HG02642 (cell line): ENCODE measurements around the gene KCNQ5.

Experiments used
- ATAC-seq: cut with Tn5 transposase; IDR thresholded peaks from one replicate; pipeline ENCODE4 v1.9.1; 2021; ENCODE audit warnings: mild to moderate bottlenecking; ENCODE audit not compliant: unreplicated experiment, poor library complexity

KCNQ5 gene

GRCh38 chr6:72636786-72637185, 14.9 kb downstream of the KCNQ5 start:
- ATAC-seq: no peak

DNA sequence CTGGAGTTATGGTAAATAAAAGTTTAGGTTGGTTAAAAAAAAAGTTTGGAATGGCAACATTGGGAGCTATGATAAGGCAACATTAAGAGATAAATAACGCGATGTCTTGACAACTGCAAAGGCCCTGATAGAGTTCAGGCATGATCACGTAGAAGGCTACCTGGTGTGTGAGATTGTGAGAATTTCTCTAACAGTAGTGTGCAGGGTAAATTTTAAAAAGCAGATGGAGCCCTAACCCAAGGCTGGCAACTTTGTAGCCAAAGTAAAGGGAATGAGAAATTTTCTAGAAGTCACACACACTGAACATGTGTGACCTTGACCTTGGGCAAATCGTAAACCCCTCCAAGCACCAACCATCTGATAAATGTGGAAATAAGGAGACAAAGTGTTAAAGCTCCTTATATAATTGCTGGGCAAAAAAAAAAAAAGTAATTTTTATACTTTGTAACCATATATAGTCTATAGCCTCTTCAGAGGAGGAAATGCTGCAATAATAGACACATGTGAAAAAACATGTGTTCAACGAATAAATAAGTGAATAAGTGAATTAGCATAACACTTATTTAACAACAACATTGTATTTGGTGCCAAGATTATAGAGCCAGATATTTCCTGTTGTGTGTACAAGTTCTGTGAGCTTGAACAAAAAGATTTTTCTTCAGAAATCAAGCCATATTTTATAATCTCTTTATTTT, 18.2 kb downstream of the KCNQ5 start:
- ATAC-seq: no peak

- no peak for ATAC-seq
These were observed 18.7 kb downstream of the KCNQ5 start for GRCh38 chr6:72640615-72640930.

- ATAC-seq: no peak
These were observed 20.6 kb downstream of the KCNQ5 start for GRCh38 chr6:72642435-72642834.

- no peak for ATAC-seq
These were observed 21.4 kb downstream of the KCNQ5 start for GRCh38 chr6:72643214-72643613.

DNA sequence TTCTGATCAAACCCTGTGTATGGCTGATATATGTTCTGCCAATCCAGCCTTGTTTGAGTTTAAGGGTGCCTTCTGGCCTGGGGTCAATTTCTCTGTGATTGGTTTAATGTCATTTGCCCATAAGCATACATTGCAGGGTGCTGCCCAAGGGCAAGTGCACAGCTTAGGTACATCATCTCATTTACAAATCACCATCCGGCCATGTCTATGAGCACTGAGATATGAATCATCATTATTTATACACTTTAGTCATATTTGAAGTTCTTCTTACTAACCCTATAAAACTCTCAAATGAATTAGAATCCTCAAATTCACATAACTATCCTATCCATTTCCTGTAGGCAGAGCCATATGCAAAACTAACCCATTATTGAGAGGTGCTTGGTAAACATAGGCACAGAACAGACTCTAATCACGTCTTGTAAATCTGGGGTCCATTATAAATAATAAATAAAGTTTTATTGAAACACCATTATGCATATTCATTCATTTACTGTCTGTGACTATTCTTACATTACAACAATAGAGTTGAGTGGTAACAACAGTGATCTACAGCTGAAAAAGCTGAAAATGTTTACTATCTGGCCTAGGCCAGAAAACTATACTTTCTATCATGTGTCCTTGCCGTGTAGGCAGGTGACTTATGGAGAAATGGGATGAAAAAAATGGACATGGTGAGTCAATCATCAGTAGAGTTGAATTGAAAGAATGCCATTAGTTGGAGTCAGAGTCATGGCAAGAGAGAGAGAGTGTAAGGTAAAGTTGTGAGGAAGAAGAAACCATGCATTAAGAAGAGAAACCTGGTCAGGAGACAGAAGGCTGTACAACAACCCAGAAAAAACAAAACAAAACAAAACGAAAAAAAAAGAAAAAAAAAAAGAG, 25.0 kb downstream of the KCNQ5 start:
- no peak for ATAC-seq

- ATAC-seq: no peak
These were observed 25.6 kb downstream of the KCNQ5 start for GRCh38 chr6:72647489-72647888.

GRCh38 chr6:72649032-72649984, 27.4 kb downstream of the KCNQ5 start:
- peak; percentile 73 for ATAC-seq

DNA sequence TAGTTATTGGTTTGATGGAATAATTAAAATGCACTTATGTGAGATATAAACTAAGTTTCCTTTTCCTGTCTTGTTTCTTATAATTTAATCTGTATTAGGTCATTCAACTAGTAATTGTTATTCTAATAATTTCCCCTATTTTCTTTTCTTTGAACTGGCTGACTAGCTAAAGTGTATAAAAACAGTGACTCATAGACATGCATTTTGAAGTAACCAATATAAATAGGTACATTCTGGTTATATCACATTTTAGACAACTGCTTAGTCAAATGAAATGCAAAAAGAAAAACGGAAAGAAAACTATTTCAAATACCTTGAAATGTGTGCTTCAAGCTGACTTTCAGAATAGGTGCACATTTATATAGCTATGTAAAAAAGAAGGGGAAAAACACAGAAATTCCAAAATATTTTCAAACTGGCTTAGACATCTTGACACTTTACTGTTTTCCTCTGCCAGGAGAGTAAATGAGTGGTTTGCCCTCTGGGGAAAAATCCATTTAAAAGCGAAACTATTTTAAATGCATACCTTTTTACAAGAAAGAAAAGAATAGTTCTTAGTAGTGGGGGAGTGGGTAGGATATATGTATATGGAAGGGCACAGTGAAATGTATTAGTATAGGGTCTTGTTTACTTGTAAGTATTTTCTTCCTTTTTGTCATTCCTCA, 28.3 kb downstream of the KCNQ5 start:
- ATAC-seq: no peak

DNA sequence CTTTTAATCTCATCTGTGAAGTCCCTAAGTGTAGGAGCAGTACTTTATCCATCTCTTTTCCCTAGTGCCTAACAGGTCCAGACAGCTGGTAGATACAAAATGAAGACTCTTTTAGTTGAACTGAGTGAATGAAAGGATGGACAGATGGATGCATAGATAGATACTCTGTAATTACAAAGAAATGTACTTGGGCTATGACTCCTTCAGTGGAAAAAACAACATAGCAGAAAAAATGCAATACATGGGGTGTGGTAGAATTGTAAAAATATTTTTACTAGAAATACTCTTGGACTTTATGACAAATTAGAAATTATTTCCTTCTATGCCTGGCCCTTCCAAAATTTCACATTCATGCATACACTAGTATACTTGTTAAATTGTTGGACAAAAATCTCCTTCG, 29.3 kb downstream of the KCNQ5 start:
- ATAC-seq: no peak

- ATAC-seq: no peak
These were observed 30.4 kb downstream of the KCNQ5 start for GRCh38 chr6:72651967-72652956.

GRCh38 chr6:72653026-72653425, 31.2 kb downstream of the KCNQ5 start:
- ATAC-seq: no peak

DNA sequence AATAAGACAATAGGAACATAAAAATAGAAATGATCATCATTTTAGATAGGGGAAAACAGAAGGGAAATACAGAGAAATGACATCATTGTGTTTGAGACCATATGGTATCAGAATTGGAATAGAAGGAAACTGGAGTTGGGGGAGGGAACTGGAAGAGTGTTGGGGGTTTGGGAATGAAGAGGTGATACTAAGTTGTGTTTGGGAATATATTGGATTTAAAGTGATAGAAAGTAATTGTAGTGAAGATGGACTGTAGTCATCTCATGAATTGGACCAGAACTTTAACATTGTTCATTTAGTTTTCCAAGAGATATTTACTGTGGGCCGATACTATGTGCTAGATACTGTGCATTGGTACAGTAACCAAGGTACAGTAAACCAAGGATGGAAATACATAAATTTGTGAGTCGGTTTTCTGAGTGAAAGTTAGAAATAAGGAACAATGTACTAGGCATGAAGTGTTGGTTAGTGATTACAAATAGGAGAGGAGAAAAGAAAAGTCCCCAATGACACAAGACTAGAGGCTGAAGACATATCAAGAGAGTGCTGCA, 32.3 kb downstream of the KCNQ5 start:
- peak; percentile 77 for ATAC-seq

- no peak for ATAC-seq
These were observed 35.7 kb downstream of the KCNQ5 start for GRCh38 chr6:72657407-72658197.

DNA sequence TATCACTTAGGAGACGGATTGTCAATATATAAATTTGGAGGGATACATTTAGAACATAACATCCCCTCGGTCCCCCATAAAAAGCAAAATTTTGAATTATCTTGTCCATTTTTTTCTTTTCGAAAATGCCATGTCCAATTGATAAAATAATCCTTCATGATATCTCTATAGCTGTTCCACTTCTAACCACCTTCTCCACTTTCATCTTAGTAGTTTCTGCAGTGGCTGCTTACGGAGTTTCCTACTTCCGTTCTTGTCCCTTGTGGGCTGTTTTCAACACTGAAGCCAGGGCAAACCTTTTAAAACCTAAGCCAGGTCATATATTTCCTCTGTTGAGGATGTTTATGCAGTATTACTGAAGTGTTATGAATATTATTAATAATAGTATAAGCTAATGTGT, 37.9 kb downstream of the KCNQ5 start:
- no peak for ATAC-seq

DNA sequence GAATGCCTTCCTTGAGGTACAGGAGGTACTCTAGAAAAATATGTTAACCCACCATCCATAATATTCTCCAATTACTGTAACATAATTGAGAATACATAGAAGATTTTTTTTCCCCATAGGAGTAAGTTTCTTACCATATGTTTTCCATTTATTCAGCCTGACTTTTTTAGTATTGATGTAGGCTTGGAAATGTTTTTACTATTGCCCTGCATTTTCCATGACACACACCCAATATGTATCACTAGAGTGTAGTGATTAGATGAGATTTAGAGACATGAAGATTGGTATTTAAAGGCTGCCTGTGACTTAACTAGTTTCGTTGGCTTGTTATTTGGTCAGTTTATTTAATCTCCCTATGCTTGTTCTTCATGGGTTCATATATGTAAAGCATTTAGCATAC, 39.5 kb downstream of the KCNQ5 start:
- no peak for ATAC-seq

DNA sequence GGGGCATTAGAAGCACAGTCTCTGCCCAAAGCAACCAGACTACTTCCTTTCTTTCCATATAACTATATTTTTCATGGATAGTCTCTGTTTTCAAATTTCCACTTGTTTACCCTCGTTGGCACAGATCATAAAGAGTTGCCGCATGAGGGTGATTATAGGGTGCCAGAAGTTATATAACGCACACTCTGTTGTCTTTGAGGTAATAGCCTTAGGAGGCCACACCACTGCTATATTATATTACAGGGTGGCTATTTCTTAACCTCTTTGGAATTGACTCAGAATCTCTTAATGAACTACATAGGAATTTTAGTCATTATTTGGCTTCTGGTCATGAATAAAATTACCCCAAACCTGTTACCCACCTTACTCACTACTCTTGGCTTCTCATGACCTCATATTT, 43.7 kb downstream of the KCNQ5 start:
- no peak for ATAC-seq

GRCh38 chr6:72669324-72669723, 47.5 kb downstream of the KCNQ5 start:
- ATAC-seq: no peak
